Colonic mucosa (tissue), 4 donors: ENCODE results near the gene OLFML2B. TPM values are rescaled to one million over a fixed set of nuclear protein-coding genes. Genes with fewer than 3 reads are reported as not detected.
"Not testable (repeated sequence)": the region's sequence is repeated elsewhere in the genome, so short reads cannot be mapped to it uniquely, and the experiment has no call there.

Source experiments
- DNase-seq: peaks from one replicate; pipeline ENCODE4 v3.0.0-alpha.2; 2020
- H3K27ac ChIP-seq: fragments of 200-600 bp; one replicate; pipeline ENCODE4 v1.8.0; 2021
- H3K27me3 ChIP-seq: fragments of 200-600 bp; one replicate; pipeline ENCODE4 v1.8.0; 2021
- H3K36me3 ChIP-seq: fragments of 200-600 bp; one replicate; pipeline ENCODE4 v1.8.0; 2021
- H3K4me1 ChIP-seq: fragments of 200-600 bp; one replicate; pipeline ENCODE4 v1.8.0; 2021; ENCODE audit warnings: mild to moderate bottlenecking
- H3K4me3 ChIP-seq: fragments of 200-600 bp; one replicate; pipeline ENCODE4 v1.8.0; 2021
- H3K9ac ChIP-seq, 2 donors: one replicate each; pipeline ENCODE4 v1.7.0; 2013; ENCODE audit warnings: control low read depth in 2 of 2, low read depth in 2 of 2, low read length in 2 of 2
- H3K9me3 ChIP-seq: fragments of 200-600 bp; one replicate; pipeline ENCODE4 v1.8.0; 2021
- intact Hi-C: fragments of 100-400 bp; cut with DNase I; formaldehyde crosslinking; loops from one replicate; pipeline ENCODE4 v1.14.1; 2022
- total RNA-seq, 2 donors: library from RNA; stranded (reverse); fragmentation: NEBNext Ultra II Directional in 1 of 2; extraction: Animal tissue kit (Norgen Biotek cat#: 25700) in 1 of 2; gene quantifications; one replicate each; pipeline ENCODE4 v1.2.1, GENCODE V29; 2021
- TF ChIP-seq, protein P1 (sequence below): fragments of 200-600 bp; IDR thresholded peaks from one replicate; pipeline ENCODE4 v1.8.0; 2022; ENCODE audit warnings: antibody characterized with exemption, mild to moderate bottlenecking
- donor health status: healthy.
- donor health status: DM: no; HTN: no; CAD: no.
- donor health status: DM: no; HTN: no; CAD: no.

The OLFML2B gene
- total RNA-seq, 2 donors from 2014 or later, result 0.57 to 5.2 TPM

DNA sequence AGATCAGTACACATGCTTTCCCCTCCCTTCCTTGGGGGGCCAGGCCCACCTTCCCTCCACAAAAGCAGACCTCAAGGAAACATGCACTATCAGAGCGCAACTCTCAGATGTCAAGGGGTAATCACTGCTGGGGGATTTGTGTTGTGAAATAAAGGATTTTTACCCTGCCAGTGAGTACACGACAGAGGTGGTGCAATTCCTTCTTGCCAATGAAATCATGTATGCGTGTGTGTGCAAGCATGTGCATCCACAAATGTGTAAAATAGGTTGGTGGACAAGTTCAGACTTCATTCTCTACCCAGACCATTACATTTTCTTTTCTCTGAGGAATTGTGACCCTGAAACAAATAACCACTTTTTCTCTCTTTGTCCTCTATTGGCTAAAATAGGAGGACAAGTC, 36.1 kb upstream of the OLFML2B start:
- H3K9me3 ChIP-seq, result no peaks in the 10 kb centered on the region
- H3K27me3 ChIP-seq, result no peaks in the 10 kb centered on the region
- no peak overlapping the region for H3K9ac ChIP-seq
- H3K36me3 ChIP-seq, result no peaks in the 10 kb centered on the region
- TF ChIP-seq, protein P1, sequence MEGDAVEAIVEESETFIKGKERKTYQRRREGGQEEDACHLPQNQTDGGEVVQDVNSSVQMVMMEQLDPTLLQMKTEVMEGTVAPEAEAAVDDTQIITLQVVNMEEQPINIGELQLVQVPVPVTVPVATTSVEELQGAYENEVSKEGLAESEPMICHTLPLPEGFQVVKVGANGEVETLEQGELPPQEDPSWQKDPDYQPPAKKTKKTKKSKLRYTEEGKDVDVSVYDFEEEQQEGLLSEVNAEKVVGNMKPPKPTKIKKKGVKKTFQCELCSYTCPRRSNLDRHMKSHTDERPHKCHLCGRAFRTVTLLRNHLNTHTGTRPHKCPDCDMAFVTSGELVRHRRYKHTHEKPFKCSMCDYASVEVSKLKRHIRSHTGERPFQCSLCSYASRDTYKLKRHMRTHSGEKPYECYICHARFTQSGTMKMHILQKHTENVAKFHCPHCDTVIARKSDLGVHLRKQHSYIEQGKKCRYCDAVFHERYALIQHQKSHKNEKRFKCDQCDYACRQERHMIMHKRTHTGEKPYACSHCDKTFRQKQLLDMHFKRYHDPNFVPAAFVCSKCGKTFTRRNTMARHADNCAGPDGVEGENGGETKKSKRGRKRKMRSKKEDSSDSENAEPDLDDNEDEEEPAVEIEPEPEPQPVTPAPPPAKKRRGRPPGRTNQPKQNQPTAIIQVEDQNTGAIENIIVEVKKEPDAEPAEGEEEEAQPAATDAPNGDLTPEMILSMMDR, result no peak
- no peaks in the 10 kb centered on the region for H3K4me1 ChIP-seq
- intact Hi-C loops, result loop anchor here (5.0 kb wide), 1 partner anchor 333 kb away; no protein-coding TSS in a partner anchor
- no peak for DNase-seq
- no peak overlapping the region for H3K4me3 ChIP-seq
- no peak overlapping the region for H3K27ac ChIP-seq

GRCh38 chr1:162056579-162056978, 32.9 kb upstream of the OLFML2B start:
- intact Hi-C loops, result loop anchor here (2.0 to 5.0 kb wide), 2 partner anchors 220 to 336 kb away; no protein-coding TSS in a partner anchor
- TF ChIP-seq, protein P1, result no peak
- DNase-seq, result no peak
- no peaks in the 10 kb centered on the region for H3K4me1 ChIP-seq
- no peak overlapping the region for H3K9ac ChIP-seq
- H3K36me3 ChIP-seq, result no peaks in the 10 kb centered on the region
- no peak overlapping the region for H3K27ac ChIP-seq
- no peaks in the 10 kb centered on the region for H3K9me3 ChIP-seq
- H3K27me3 ChIP-seq, result no peaks in the 10 kb centered on the region
- H3K4me3 ChIP-seq, result no peak overlapping the region

DNA sequence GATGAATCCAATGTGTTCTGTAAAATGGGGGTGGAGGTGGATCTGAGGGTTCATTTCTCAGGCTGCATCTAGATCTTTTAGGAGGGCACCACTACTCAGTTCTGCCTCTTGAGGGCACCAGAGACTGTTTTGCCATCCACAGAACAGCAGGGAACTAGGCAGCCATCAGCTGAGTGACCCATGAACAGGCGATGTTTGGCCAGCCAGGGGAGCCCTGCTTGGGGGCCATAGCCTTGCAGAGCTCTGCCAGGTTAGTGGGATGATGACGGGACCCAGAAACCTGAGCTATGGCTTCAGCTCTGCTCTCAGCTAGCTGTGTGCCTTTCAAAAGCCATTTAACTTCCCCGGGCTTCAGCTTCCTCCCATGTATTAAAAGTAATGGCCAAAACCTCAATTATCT, 32.4 kb upstream of the OLFML2B start:
- no peaks in the 10 kb centered on the region for H3K27me3 ChIP-seq
- DNase-seq, result peak; percentile 69
- H3K36me3 ChIP-seq, result no peaks in the 10 kb centered on the region
- intact Hi-C loops, result loop anchor here (2.0 to 5.0 kb wide), 2 partner anchors 221 to 336 kb away; no protein-coding TSS in a partner anchor
- H3K9me3 ChIP-seq, result no peaks in the 10 kb centered on the region
- no peak overlapping the region for H3K4me3 ChIP-seq
- no peaks in the 10 kb centered on the region for H3K4me1 ChIP-seq
- no peak overlapping the region for H3K27ac ChIP-seq
- H3K9ac ChIP-seq, result no peak overlapping the region
- TF ChIP-seq, protein P1, result peak; percentile 75

GRCh38 chr1:162055062-162055461, 31.4 kb upstream of the OLFML2B start:
- TF ChIP-seq, protein P1, result no peak
- H3K36me3 ChIP-seq, result no peaks in the 10 kb centered on the region
- intact Hi-C loops, result loop anchor here (5.0 kb wide), 1 partner anchor 337 kb away; no protein-coding TSS in a partner anchor
- DNase-seq, result no peak
- no peak overlapping the region for H3K9ac ChIP-seq
- no peaks in the 10 kb centered on the region for H3K27me3 ChIP-seq
- no peaks in the 10 kb centered on the region for H3K9me3 ChIP-seq
- H3K27ac ChIP-seq, result no peak overlapping the region
- no peak overlapping the region for H3K4me3 ChIP-seq
- H3K4me1 ChIP-seq, result no peaks in the 10 kb centered on the region

DNA sequence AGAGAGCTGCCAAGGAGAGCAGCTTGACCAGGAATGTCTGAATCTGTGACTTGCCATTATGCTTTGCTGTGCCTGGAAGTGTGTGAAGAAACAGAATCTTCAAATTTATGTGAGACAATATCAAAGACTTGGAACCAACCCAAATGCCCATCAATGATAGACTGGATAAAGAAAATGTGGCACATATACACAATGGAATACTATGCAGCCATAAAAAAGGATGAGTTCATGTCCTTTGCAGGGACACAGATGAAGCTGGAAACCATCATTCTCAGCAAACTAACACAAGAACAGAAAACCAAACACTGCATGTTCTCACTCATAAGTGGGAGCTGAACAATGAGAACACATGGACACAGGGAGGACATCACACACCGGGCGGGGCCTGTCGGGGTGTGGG, 30.3 kb upstream of the OLFML2B start:
- H3K36me3 ChIP-seq, H3K9ac ChIP-seq, H3K27me3 ChIP-seq, H3K4me1 ChIP-seq, DNase-seq, H3K27ac ChIP-seq, H3K9me3 ChIP-seq, H3K4me3 ChIP-seq, intact Hi-C loops: not testable (repeated sequence)

GRCh38 chr1:162046921-162047320, 23.3 kb upstream of the OLFML2B start:
- no peak for DNase-seq
- Histone ChIP-seq H3K36me3 (no peaks in the 10 kb centered on the region), H3K27me3 (no peaks in the 10 kb centered on the region), H3K9me3 (no peaks in the 10 kb centered on the region), H3K4me1 (no peaks in the 10 kb centered on the region), H3K9ac (no peak overlapping the region), H3K4me3 (no peak overlapping the region), H3K27ac (no peak overlapping the region)
- TF ChIP-seq, protein P1, result no peak
- intact Hi-C loops, result no loop called here
